Epithelial cell of proximal tubule (primary cell): Measurements from ENCODE around the gene MED25. TPM values are rescaled to one million over a fixed set of nuclear protein-coding genes. Genes with fewer than 3 reads are reported as not detected.

Experiments used
- DNase-seq: peaks from one replicate; pipeline ENCODE4 v3.0.0-alpha.2; 2011; ENCODE audit warnings: low read depth
- H3K4me3 ChIP-seq: 2 replicates; pipeline ENCODE4 v1.5.1; 2011; ENCODE audit warnings: low read depth, mild to moderate bottlenecking, low read length
- CTCF ChIP-seq: conservative IDR thresholded peaks from 2 replicates; pipeline ENCODE4 v1.5.1; 2012; ENCODE audit warnings: low read depth, mild to moderate bottlenecking, low read length
- total RNA-seq: library from RNA; depleted of rRNA; stranded (reverse); fragments of >200 nt; gene quantifications from 2 replicates; pipeline ENCODE4 v1.2.3, GENCODE V29; 2015

MED25 gene
- total RNA-seq, 1 donor from 2014 or later: 34.8 TPM

GRCh38 chr19:49839713-49840112, 21.6 kb downstream of the MED25 start:
- DNase-seq: no peak
- H3K4me3 ChIP-seq: no peak overlapping the region
- no peak for TF ChIP-seq CTCF

GRCh38 chr19:49840321-49840720, 22.2 kb downstream of the MED25 start:
- DNase-seq: no peak
- no peak overlapping the region for H3K4me3 ChIP-seq
- TF ChIP-seq CTCF: no peak

- TF ChIP-seq CTCF: no peak
- no peak overlapping the region for H3K4me3 ChIP-seq
- no peak for DNase-seq
These were observed 22.7 kb downstream of the MED25 start for GRCh38 chr19:49840736-49841249.

GRCh38 chr19:49843265-49843664, 25.2 kb downstream of the MED25 start:
- no peak for TF ChIP-seq CTCF
- no peak overlapping the region for H3K4me3 ChIP-seq
- DNase-seq: no peak

GRCh38 chr19:49844138-49845095, 26.3 kb downstream of the MED25 start:
- no peak for DNase-seq
- TF ChIP-seq CTCF: no peak
- no peak overlapping the region for H3K4me3 ChIP-seq

- DNase-seq: no peak
- TF ChIP-seq CTCF: no peak
- no peak overlapping the region for H3K4me3 ChIP-seq
These were observed 27.3 kb downstream of the MED25 start for GRCh38 chr19:49845414-49845813.
